Kidney epithelial cell (primary cell): ENCODE measurements around the gene MORC1. TPM values are rescaled to one million over a fixed set of nuclear protein-coding genes. Genes with fewer than 3 reads are reported as not detected.

Source experiments
- DNase-seq: peaks from one replicate; pipeline ENCODE4 v3.0.0-alpha.2; 2010; ENCODE audit warnings: low read depth
- H3K27me3 ChIP-seq: 2 replicates; pipeline ENCODE4 v1.6.0; 2011; ENCODE audit warnings: low read length; ENCODE audit not compliant: control insufficient read depth, insufficient read depth
- H3K36me3 ChIP-seq: 2 replicates; pipeline ENCODE4 v1.5.1; 2011; ENCODE audit warnings: low read length; ENCODE audit not compliant: control insufficient read depth, insufficient read depth
- H3K4me3 ChIP-seq: 2 replicates; pipeline ENCODE4 v1.5.1; 2011; ENCODE audit warnings: low read depth, mild to moderate bottlenecking, control low read depth, low read length
- CTCF ChIP-seq: IDR thresholded peaks from 2 replicates; pipeline ENCODE4 v1.5.1; 2011; ENCODE audit warnings: mild to moderate bottlenecking, moderate library complexity, low read length, control low read depth, inconsistent platforms; ENCODE audit not compliant: insufficient read depth, poor library complexity, severe bottlenecking
- total RNA-seq: library from RNA; depleted of rRNA; stranded (reverse); fragments of >200 nt; gene quantifications from 2 replicates; pipeline ENCODE4 v1.2.3, GENCODE V29; 2015

MORC1 gene
- total RNA-seq, 1 donor from 2014 or later: not detected

- TF ChIP-seq CTCF: no peak
- no peaks in the 10 kb centered on the region for H3K36me3 ChIP-seq
- no peak overlapping the region for H3K4me3 ChIP-seq
- no peak for DNase-seq
- H3K27me3 ChIP-seq: no peaks in the 10 kb centered on the region
These were observed 72.5 kb downstream of the MORC1 start for GRCh38 chr3:109045271-109046040.

- no peak for DNase-seq
- Histone ChIP-seq H3K4me3 (no peak overlapping the region), H3K36me3 (no peaks in the 10 kb centered on the region), H3K27me3 (no peaks in the 10 kb centered on the region)
- no peak for TF ChIP-seq CTCF
These were observed 82.9 kb downstream of the MORC1 start for GRCh38 chr3:109035082-109035481.

GRCh38 chr3:109033000-109033660, 84.8 kb downstream of the MORC1 start:
- no peak overlapping the region for H3K4me3 ChIP-seq
- no peak for DNase-seq
- TF ChIP-seq CTCF: no peak
- no peaks in the 10 kb centered on the region for H3K36me3 ChIP-seq
- no peaks in the 10 kb centered on the region for H3K27me3 ChIP-seq

- Histone ChIP-seq H3K36me3 (no peaks in the 10 kb centered on the region), H3K27me3 (no peaks in the 10 kb centered on the region), H3K4me3 (no peak overlapping the region)
- DNase-seq: no peak
- no peak for TF ChIP-seq CTCF
These were observed 89.2 kb downstream of the MORC1 start for GRCh38 chr3:109028753-109029152.

GRCh38 chr3:109026821-109027220, 91.1 kb downstream of the MORC1 start:
- no peak for DNase-seq
- no peak overlapping the region for H3K4me3 ChIP-seq

More at GRCh38 chr3:109026821-109027220, 91.1 kb downstream of the MORC1 start:
- Histone ChIP-seq H3K36me3 (no peaks in the 10 kb centered on the region), H3K27me3 (no peaks in the 10 kb centered on the region)
- no peak for TF ChIP-seq CTCF
